Omental fat pad (tissue), 4 donors: ENCODE data around the gene C10orf71. TPM values are rescaled to one million over a fixed set of nuclear protein-coding genes. Genes with fewer than 3 reads are reported as not detected.

Source experiments
- ATAC-seq: fragments of 150-250 bp; one replicate; pipeline ENCODE4 v1.9.1; 2016; ENCODE audit warnings: mild to moderate bottlenecking, moderate library complexity; ENCODE audit not compliant: low FRiP score
- DNase-seq: peaks from one replicate; pipeline ENCODE4 v3.0.0-alpha.2; 2019; ENCODE audit warnings: low spot score
- total RNA-seq, 4 donors: library from RNA; depleted of rRNA; stranded (reverse); fragments of >200 nt; gene quantifications; one replicate each; pipeline ENCODE4 v1.1.0, GENCODE V29; 2016
- TF ChIP-seq, protein P1 (sequence below), 3 donors: fragments of 450-650 bp; IDR thresholded peaks; one replicate each; pipeline ENCODE4 v1.5.1; 2016 to 2017; ENCODE audit warnings: antibody characterized with exemption in 3 of 3, mild to moderate bottlenecking in 3 of 3, moderate library complexity in 2 of 3

Gene C10orf71
- total RNA-seq, 4 donors from 2014 or later: not detected

DNA sequence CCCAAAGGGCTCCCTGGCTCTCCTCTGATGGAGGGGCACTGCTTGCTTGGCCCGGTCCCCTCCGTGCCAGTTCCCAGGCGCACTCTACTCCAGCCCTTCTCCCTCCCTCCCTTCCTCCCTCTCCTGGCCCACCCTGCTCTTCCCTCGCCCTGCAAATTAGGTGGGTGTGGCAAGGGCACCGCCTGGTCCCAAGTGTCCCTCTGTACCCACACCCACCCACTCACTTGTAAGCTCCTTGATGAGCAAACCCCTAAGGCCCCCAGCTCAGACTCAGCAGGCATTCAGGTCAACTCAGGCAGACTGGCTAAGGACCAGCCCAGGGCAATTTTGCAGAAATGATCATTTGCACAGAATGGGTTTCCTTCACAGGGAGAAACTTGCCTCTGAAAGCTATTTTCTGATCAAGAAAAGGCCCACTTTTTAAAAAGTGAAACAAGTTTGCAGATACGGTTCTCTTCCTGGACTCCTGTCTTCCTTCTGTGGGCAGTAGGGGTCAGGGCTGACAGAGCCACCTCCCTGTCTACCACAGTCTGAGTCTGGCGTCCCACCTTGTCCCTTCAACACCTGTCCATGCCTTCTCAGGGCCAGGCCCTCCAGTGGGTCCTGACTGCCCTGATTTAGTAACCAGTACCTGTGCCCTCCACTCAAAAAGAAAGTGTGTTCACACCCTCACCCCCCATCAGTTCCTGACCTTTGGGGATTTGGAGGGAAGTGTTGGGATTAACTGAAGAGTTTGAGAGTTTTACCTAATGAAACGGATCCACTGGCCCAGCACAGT is 28.3 kb downstream of the C10orf71 start:
- TF ChIP-seq, protein P1, sequence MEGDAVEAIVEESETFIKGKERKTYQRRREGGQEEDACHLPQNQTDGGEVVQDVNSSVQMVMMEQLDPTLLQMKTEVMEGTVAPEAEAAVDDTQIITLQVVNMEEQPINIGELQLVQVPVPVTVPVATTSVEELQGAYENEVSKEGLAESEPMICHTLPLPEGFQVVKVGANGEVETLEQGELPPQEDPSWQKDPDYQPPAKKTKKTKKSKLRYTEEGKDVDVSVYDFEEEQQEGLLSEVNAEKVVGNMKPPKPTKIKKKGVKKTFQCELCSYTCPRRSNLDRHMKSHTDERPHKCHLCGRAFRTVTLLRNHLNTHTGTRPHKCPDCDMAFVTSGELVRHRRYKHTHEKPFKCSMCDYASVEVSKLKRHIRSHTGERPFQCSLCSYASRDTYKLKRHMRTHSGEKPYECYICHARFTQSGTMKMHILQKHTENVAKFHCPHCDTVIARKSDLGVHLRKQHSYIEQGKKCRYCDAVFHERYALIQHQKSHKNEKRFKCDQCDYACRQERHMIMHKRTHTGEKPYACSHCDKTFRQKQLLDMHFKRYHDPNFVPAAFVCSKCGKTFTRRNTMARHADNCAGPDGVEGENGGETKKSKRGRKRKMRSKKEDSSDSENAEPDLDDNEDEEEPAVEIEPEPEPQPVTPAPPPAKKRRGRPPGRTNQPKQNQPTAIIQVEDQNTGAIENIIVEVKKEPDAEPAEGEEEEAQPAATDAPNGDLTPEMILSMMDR (IDR thresholded peaks at IDR 0.05): no peak
- no peak for ATAC-seq
- no peak for DNase-seq

DNA sequence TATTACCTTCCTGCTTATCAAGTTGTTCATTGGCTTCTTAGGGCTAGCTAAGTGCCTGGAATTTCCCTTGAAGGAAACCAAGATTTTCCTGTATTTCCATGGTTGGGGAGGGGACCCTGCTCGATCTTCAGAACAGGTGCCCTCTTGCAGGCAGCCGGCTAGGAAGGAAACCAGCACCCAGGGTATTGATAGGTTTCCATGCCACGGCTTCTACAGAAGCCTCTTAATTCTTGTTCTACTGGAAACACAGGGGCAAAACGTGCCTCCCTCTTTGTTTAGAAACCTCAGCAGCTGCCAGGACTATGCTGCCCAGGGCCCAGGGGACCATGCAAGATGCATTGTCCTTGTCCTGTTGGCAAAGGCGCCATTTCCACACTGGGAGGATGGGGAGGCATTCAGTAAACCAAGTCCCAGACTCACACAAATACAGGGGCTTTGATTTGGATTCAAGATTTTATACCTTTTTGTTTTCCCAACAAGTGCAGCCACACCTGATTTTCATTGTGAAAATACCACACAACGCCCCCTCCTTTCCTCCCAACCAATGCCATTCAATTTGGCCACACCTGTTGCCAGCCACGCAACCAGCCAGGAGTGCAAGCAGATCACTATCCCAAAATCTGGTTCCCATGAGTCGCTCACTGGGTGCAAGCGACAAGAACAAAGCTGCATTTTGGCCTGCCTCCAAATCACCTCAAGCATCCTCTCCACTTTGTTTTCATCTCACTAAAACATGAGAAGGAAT is 29.6 kb downstream of the C10orf71 start:
- no peak for ATAC-seq
- TF ChIP-seq, protein P1 (IDR thresholded peaks at IDR 0.05): no peak
- no peak for DNase-seq

DNA sequence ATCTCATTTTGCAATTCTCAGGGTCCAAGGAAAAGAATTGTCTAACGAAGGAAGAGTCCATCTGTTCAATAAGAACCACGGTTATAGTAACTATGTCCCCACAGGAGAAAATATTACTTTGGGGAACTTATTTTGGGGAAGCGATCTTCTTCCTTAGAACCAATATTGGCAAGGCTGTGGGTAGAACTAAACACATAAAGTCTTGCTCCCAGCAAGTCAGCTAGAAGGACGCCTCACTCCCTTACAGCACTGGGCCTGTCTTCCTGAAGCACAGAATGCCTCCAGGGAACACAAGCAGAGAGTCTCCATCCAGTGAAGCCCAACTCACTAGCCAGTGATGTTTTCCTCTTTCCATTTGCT is 30.2 kb downstream of the C10orf71 start:
- no peak for ATAC-seq
- TF ChIP-seq, protein P1 (IDR thresholded peaks at IDR 0.05): no peak
- no peak for DNase-seq

DNA sequence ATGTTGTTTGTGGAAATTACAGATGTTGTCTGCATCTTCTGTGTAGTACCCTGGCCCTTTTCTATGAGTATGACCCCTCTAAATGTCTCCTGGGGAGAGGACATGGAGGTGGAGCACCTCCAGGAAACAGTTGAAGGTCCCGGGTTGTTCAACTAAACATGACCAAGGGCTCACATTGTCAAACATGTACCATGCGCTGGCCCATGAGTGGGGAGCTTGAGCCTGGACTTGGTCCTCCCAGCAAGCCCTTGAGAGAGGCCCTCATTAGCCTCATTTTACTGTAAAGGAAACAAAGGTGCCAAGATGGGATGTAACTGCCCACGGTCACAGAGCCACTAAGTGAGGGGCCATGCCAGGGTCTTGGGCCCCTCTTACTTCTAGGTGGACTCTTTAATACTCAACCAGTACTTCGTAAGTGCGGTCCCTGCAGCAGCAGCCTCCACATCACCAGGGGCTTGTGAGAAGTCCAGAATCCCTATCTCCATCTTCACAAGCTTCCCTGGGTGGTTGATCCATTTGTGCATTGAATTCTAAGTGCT is 31.2 kb downstream of the C10orf71 start:
- TF ChIP-seq, protein P1 (IDR thresholded peaks at IDR 0.05): no peak
- no peak for ATAC-seq
- no peak for DNase-seq

DNA sequence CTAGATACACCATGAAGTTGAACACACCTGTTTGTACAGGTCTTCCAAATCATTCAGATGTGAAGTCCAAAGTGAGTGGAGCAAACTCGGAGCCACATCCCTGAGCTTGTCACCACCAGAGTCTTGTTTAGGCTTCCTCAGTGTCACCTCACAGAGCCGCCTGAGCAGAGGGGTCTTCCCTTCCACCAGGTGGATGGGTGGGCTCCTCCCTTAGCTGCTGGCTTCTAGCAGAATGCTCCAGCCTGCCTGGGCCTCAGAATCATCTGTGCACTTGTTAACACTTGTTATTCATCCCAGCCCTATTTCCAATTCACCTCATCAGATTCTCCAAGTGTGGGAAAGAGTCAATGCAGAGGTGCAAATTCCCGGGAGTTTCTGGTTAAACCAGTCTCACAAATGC is 32.5 kb downstream of the C10orf71 start:
- DNase-seq (no peak), ATAC-seq (no peak)
- TF ChIP-seq, protein P1 (IDR thresholded peaks at IDR 0.05): no peak

DNA sequence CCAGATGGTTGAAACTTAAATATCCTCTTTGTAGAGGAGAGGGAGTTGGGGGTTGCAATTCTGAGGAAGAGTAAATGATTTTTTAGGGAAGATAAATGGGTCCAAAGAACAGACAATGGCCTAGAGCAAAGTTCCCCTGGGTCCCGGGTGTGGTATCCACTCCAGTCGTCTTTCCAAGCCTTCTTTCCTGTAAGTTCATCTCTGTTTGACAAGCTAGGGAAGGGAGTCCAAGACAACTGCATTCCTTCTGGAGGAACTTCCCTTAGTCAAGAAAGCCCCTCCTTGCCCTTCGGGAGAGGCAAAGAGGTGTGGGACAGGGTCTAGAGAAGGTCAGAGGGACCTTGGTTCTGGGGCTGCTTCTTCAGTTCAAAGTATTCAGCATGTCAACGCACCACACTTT is 33.4 kb downstream of the C10orf71 start:
- DNase-seq: no peak
- no peak for ATAC-seq
- TF ChIP-seq, protein P1 (IDR thresholded peaks at IDR 0.05): no peak
